ENCODE results near the gene STX17.

The STX17 gene

DNA sequence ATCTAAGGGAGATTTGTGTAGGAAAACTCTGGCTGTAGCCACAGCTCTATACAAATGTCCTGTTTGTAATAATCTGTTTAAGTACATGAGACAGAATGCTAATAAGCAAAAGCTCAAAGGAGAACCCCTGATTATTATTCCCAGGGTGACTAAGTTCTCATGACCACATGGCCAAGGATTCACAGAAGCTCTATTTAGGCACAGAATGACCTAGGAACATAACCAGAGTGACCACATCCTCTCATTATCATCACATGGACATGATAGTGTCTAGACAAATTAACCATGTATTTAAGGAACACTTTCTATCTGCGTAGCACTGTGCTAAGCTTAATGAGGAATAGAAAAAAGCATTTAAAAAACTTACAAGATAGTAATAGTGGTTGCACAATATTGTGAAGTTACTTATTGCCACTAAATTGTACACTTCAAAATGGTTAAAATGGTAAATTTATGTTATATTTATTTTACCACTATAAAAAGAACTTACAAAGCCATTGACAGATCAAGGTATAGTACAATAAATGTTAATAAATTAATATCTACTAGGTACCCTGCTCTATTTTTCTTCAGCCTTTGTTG lies 56.3 kb downstream of the STX17 start:
- H3K4me3 ChIP-seq (ENCODE audit: severe bottlenecking) = no peak overlapping the region
- no peaks in the 10 kb centered on the region for H3K27me3 ChIP-seq (ENCODE audit: insufficient read depth, poor library complexity, severe bottlenecking)
- H3K4me1 ChIP-seq (ENCODE audit: insufficient read depth, poor library complexity, severe bottlenecking) = no peaks in the 10 kb centered on the region
- no peak overlapping the region for H3K27ac ChIP-seq (ENCODE audit: poor library complexity, severe bottlenecking)
- DNase-seq (ENCODE audit: low spot score) (no peak), ATAC-seq (ENCODE audit: low read depth) (no peak)
- TF ChIP-seq, protein P1, sequence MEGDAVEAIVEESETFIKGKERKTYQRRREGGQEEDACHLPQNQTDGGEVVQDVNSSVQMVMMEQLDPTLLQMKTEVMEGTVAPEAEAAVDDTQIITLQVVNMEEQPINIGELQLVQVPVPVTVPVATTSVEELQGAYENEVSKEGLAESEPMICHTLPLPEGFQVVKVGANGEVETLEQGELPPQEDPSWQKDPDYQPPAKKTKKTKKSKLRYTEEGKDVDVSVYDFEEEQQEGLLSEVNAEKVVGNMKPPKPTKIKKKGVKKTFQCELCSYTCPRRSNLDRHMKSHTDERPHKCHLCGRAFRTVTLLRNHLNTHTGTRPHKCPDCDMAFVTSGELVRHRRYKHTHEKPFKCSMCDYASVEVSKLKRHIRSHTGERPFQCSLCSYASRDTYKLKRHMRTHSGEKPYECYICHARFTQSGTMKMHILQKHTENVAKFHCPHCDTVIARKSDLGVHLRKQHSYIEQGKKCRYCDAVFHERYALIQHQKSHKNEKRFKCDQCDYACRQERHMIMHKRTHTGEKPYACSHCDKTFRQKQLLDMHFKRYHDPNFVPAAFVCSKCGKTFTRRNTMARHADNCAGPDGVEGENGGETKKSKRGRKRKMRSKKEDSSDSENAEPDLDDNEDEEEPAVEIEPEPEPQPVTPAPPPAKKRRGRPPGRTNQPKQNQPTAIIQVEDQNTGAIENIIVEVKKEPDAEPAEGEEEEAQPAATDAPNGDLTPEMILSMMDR (IDR thresholded peaks at IDR 0.05; ENCODE audit: poor library complexity, severe bottlenecking) = no peak
- H3K9me3 ChIP-seq (ENCODE audit: severe bottlenecking) = no peaks in the 10 kb centered on the region
- H3K36me3 ChIP-seq (ENCODE audit: low read depth) = peaks cover 18% of the 10 kb centered on the region

DNA sequence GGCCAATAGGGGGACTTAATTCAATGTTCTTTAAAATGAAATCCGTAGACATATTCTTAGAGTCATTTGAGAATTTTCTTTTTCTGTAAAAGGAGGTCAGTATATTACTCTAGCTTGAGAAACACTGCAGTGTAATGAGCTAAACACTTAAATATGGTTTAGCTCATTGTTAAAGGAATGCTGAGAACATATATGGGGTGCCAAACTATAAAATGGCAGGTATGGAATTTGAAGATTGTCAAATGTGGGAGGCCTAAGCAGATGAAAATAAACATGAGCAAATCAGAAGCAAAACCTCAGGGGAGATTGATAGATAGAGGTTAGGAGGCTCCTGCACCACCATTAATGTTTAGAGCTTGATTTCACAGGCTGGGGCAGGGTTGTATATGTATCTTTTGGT lies 57.9 kb downstream of the STX17 start:
- Histone ChIP-seq H3K4me1 (ENCODE audit: insufficient read depth, poor library complexity, severe bottlenecking) (no peaks in the 10 kb centered on the region), H3K36me3 (ENCODE audit: low read depth) (peaks cover 28% of the 10 kb centered on the region), H3K9me3 (ENCODE audit: severe bottlenecking) (no peaks in the 10 kb centered on the region), H3K4me3 (ENCODE audit: severe bottlenecking) (no peak overlapping the region), H3K27ac (ENCODE audit: poor library complexity, severe bottlenecking) (no peak overlapping the region), H3K27me3 (ENCODE audit: insufficient read depth, poor library complexity, severe bottlenecking) (no peaks in the 10 kb centered on the region)
- ATAC-seq (ENCODE audit: low read depth) = no peak
- TF ChIP-seq, protein P1 (IDR thresholded peaks at IDR 0.05; ENCODE audit: poor library complexity, severe bottlenecking) = no peak
- DNase-seq (ENCODE audit: low spot score) = no peak

DNA sequence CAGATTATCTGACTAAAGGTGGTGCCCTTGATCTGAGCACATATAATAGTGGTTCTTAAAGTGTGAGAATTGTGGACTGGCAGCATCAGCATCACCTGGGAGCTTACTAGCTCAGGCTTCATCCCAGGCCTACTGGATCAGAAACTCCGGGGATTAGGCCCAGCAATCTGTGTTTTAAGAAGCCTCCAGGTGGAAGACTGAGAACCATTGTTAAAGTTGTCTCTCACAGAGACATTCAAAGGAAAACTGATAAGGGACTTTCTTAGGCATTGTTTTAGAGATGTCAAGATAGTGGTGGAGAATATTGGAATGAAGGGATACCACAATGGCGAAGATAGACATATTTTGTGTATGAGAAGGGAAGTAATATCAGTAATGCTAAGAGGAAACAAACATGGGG lies 59.5 kb downstream of the STX17 start:
- no peak for ATAC-seq (ENCODE audit: low read depth)
- H3K36me3 ChIP-seq (ENCODE audit: low read depth) = peaks cover 22% of the 10 kb centered on the region
- DNase-seq (ENCODE audit: low spot score) = no peak
- TF ChIP-seq, protein P1 (IDR thresholded peaks at IDR 0.05; ENCODE audit: poor library complexity, severe bottlenecking) = no peak
- no peaks in the 10 kb centered on the region for H3K9me3 ChIP-seq (ENCODE audit: severe bottlenecking)
- H3K4me3 ChIP-seq (ENCODE audit: severe bottlenecking) = no peak overlapping the region
- no peak overlapping the region for H3K27ac ChIP-seq (ENCODE audit: poor library complexity, severe bottlenecking)
- no peaks in the 10 kb centered on the region for H3K27me3 ChIP-seq (ENCODE audit: insufficient read depth, poor library complexity, severe bottlenecking)
- H3K4me1 ChIP-seq (ENCODE audit: insufficient read depth, poor library complexity, severe bottlenecking) = no peaks in the 10 kb centered on the region

DNA sequence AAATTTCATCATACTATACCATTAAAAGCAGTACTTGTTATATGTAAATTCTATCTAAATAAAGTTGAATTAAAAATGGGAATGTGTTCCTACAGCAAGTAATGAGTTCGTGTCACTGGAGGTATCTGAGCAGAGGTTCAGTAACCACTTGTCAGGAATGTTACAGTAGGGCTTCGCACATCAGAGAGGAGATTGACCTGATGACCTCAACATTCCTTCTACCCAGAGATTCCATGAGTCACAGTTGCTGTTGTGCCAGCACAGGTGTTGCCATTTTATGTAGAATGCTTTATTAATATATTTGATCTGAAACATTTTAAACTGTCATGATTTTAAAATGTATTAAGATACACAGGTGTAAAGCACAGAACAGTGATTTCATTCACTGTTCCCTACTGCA lies 60.3 kb downstream of the STX17 start:
- Histone ChIP-seq H3K4me3 (ENCODE audit: severe bottlenecking) (no peak overlapping the region), H3K4me1 (ENCODE audit: insufficient read depth, poor library complexity, severe bottlenecking) (no peaks in the 10 kb centered on the region), H3K36me3 (ENCODE audit: low read depth) (peaks cover 21% of the 10 kb centered on the region), H3K27ac (ENCODE audit: poor library complexity, severe bottlenecking) (no peak overlapping the region), H3K9me3 (ENCODE audit: severe bottlenecking) (no peaks in the 10 kb centered on the region), H3K27me3 (ENCODE audit: insufficient read depth, poor library complexity, severe bottlenecking) (no peaks in the 10 kb centered on the region)
- no peak for DNase-seq (ENCODE audit: low spot score)
- TF ChIP-seq, protein P1 (IDR thresholded peaks at IDR 0.05; ENCODE audit: poor library complexity, severe bottlenecking) = no peak
- peak; percentile 99 for ATAC-seq (ENCODE audit: low read depth)

DNA sequence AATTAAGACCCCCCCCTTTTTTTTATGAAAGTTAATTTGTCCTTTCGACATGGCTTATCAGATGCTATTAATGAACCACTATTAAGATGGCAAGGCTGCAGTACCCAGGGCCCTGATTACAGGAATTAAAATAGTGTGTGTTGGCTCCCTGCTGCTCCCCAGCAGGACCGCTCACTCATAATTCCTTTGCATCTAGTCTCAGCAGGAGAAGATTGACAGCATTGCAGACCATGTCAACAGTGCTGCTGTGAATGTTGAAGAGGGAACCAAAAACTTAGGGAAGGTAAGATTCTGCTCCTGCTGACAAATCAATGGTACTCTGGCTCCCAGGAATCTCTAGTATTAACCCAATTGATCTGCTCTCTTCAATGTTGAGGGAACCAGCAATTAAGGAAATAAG lies 61.0 kb downstream of the STX17 start:
- TF ChIP-seq, protein P1 (IDR thresholded peaks at IDR 0.05; ENCODE audit: poor library complexity, severe bottlenecking) = no peak

More for the DNA sequence above, 61.0 kb downstream of the STX17 start:
- Histone ChIP-seq H3K27ac (ENCODE audit: poor library complexity, severe bottlenecking) (no peak overlapping the region), H3K4me1 (ENCODE audit: insufficient read depth, poor library complexity, severe bottlenecking) (no peaks in the 10 kb centered on the region), H3K27me3 (ENCODE audit: insufficient read depth, poor library complexity, severe bottlenecking) (no peaks in the 10 kb centered on the region), H3K36me3 (ENCODE audit: low read depth) (peaks cover 14% of the 10 kb centered on the region), H3K9me3 (ENCODE audit: severe bottlenecking) (no peaks in the 10 kb centered on the region), H3K4me3 (ENCODE audit: severe bottlenecking) (no peak overlapping the region)
- ATAC-seq (ENCODE audit: low read depth) (no peak), DNase-seq (ENCODE audit: low spot score) (no peak)

Measured in RWPE2 (cell line).